GM20431 (cell line): ENCODE results near the gene ARHGAP5.

Experiments used
- in situ Hi-C: fragments of 300-500 bp; cut with MseI, MboI; formaldehyde crosslinking; loops from one replicate; pipeline ENCODE4 v1.15.0; 2020; ENCODE audit warnings: low sequenced_read_pairs; ENCODE audit not compliant: unreplicated experiment

ARHGAP5 gene

DNA sequence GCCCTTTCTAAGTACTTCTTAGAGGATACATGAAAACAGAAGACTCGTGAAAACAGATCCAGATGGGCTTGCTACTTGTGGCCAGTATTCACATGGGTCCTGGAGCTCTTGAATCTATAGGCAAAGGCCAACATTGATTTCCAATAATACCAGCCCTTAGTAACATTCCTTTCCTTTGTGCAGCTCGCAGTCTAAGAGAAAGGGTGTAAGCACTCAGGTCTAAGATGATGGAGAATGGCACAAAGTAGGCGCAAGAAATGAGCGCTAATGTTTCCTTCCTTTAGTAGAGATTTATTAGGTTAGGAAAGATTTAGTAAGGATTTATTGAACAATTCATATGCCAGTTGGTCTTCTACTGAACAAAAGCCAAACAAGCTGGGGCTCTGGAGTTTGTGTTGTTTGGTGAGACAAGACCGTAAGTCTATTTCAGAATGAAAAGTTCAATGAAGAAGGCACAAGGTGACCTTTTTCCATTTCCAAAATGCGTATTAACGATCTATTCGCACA, 125.4 kb downstream of the ARHGAP5 start:
- in situ Hi-C loops, result no loop called here

DNA sequence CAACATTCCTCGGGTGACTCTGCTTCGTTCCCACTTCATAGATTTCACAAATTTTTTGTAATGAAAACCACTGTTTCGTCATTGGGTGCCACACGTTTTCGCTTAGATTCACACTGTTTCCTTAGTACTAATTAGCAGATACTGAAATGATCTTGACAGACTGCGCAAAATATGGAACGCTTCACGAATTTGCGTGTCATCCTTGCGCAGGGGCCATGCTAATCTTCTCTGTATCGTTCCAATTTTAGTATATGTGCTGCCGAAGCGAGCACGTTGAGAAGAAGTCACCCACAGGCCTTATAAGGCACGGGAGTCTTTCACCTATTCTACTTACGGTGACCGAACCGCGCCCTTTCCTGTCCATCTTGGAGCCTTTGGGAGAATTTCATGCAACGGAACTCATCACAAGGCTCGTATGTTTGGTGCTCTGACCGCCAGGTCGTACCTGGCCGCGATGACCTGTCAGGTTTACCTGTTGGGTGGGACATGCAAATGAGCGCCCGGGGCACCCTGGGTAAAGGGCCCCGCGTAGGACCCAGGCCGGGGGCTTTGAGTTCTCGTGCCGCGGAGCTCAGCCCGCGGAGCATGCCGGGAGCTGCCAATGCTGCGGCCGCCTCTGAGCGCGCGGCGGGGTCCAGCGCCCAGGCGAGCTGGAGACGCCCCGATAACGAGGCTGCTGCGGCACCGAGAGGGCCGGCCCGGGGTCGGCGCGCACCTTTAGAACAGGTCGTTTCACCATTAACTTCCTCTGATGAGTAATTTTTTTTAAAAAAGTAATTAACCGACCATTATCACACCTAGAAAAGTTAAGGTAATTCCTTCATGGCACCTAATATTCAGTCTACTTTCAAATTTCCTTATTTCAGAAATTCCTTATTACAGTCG, 126.1 kb downstream of the ARHGAP5 start, which contains the start of gene RNU6-8:
RNU6-8 (minus strand) TSS at position 272 of the 885 bp plus-strand sequence.
- in situ Hi-C loops, result no loop called here

DNA sequence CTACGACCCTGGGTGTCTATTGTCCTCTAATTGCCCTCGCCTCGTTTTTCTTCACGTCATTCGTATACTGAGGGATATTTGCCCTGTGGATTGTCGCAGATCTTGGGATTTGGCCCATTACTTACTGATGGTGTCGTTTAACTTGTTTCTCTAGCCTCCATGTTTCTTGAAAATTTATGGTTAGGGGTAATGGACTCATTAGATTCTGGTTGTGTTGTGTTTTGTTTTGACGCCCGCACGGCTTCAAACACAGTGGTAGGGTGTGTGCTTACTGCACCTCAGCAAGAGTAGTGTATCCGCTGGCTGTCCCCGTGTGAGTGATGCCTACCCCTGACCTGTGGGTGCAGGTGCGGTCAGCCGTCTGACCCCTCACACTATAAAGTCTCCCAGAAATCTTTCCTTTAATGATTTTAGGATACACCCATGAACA, 126.8 kb downstream of the ARHGAP5 start:
- in situ Hi-C loops, result no loop called here

DNA sequence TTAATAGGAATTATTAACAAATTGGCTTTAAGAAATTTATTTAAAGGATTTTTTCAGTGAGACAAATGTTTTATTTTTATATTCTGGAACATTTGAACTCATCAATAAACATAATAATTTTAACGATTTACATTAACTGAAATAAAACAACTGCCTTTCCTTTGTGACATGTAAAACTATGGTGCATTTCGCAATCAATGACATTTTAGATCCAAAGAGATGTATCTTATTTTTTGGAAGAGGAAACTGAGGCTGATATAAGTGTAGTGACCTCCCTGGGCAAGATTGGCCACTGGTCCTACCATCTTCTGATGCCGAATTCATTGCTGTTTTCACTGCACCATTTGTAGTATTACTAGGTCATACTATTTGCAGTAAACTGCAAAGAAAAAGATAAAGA, 128.4 kb downstream of the ARHGAP5 start:
- in situ Hi-C loops, result no loop called here

DNA sequence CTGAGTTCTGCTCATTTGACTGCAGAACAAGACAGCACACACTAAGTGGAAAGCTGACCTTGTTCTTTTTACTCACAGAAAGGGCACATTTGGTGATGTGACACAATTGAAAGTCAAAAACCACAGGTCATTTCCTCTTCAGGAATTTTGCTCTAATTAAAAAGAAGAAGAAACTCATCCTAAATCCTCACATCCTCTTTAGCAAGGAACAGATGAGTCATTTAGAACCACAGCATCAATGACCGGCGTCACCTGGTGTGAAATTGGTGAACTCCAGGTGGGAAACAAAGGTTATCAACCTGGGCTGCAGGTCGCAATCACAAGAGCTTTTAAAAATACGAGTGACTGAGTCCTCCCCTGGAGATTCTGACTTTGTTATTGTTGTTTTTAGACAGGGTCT, 128.9 kb downstream of the ARHGAP5 start:
- in situ Hi-C loops, result no loop called here

DNA sequence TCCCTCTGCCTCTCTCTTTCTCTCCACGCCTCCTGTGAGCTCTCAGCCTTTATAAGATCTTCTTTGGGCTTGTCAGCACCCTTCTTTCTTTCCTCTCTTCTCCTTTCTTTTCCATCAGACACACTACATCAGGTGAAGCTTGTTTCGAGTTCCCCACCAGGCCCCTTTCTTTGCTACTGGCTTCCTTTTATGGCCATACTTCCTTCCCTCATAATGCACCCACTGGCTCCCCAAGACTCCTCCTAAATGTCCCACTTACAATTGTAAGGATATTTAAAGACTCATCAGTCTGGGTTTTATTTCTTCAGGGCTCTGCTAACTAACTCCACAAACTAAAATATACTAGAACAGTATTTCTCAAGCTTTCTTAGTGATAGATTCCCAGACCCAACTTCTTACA, 129.4 kb downstream of the ARHGAP5 start:
- in situ Hi-C loops, result no loop called here

DNA sequence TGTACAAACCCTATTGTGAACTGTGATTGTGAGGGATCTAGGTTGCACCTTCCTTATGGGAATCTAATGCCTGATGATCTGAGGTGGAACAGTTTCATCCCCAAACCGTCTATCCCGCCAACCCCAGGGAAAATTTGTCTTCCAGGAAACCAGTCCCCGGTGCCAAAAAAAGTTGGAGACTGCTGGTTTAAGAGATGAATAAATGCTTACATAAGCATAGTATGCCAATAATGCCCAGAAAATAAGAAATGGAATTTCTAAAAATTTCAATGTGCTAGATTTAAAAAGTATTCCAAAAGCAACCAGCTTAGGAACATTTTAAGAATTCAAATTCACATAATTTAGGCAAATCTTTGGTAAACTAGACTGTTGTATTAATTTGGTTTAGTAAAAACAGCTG, 131.4 kb downstream of the ARHGAP5 start:
- in situ Hi-C loops, result no loop called here
